Activated T-helper 9 cell treated with anti-CD3 and anti-CD28 coated beads, Interleukin-2, amount 50 U/mL, for 16 hours (primary cell): ENCODE data around the gene ARAP2.

ENCODE experiments used
- DNase-seq: peaks from one replicate; pipeline ENCODE4 v3.0.0-alpha.2; 2020; ENCODE audit warnings: low read depth

The ARAP2 gene

DNA sequence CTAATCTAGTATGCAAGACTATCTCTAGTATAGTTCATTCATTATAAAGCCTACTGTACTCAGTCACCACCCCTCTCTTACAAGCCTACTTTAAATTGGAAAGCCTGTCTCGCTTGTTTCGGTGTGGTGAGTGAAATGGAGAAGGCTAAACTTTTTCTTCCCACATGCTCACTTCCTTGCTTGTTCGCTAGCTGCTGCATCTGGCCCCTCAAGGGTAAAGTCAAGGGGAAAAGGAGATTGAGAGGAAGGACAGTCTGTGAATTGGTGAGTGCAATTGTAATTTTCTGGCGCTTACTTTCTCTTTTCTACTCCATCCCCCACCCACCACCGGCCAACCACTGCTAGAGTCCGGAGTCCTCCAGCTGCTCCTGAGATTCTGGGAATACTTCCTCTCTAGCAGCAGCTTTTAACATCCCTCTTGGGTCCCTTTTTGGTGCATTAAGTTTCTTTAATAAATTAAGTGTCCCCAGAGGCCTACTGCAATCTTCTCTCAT is 12.1 kb upstream of the ARAP2 start:
- DNase-seq = no peak

- peak; percentile 15 for DNase-seq
Observed at GRCh38 chr4:36255577-36255976, 11.3 kb upstream of the ARAP2 start.

DNA sequence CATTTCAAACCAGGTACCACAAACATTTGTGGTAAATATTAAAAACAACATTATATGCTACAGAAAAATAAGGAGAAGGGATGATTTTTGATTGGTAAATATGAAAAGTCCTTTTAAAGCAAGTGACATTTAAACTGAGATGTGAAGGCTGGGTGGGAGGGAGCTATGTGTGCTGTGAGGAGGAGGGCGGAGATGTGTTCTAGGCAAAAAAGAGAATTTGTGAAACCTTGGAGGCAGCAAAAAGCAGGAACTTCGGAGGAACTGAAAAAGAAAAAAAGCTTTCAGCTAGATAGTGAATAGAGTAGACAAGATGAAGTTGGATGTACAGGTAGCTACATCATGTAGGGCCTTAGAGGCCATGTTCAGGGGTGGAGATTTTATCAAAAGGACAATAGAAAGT is 10.1 kb upstream of the ARAP2 start:
- DNase-seq = no peak

GRCh38 chr4:36251983-36252382 is 7.7 kb upstream of the ARAP2 start:
- no peak for DNase-seq

DNA sequence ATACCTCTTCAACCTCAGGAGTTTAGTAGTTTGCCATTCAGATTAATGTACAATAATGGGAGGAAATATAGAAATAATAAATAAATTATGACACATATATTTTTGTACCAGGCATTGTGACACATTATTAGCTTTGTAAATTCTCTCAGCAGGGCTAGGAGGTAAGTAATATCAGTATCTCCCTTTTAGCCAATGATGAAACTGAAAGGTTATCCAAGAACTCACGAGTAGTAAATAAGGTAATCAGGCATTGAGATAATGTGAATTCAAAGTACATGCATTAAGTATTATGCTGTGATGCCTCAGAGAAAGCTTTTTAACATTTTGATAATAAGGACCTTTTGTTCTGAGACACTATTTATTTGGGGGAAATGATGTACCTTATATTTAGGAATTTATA is 5.3 kb upstream of the ARAP2 start:
- DNase-seq = no peak

GRCh38 chr4:36243355-36244256 is 708 bp downstream of the ARAP2 start:
- peak; percentile 45 for DNase-seq

GRCh38 chr4:36242629-36243354 is 1.5 kb downstream of the ARAP2 start:
- DNase-seq = no peak

GRCh38 chr4:36241771-36242170 is 2.5 kb downstream of the ARAP2 start:
- DNase-seq = no peak

- DNase-seq = no peak
Observed at GRCh38 chr4:36237366-36238313, 6.7 kb downstream of the ARAP2 start.

GRCh38 chr4:36236159-36236558 is 8.2 kb downstream of the ARAP2 start:
- no peak for DNase-seq

- DNase-seq = no peak
Observed at GRCh38 chr4:36235306-36235705, 9.0 kb downstream of the ARAP2 start.

GRCh38 chr4:36233567-36234266 is 10.6 kb downstream of the ARAP2 start:
- no peak for DNase-seq

GRCh38 chr4:36230534-36230933 is 13.8 kb downstream of the ARAP2 start:
- no peak for DNase-seq

GRCh38 chr4:36227913-36228312 is 16.4 kb downstream of the ARAP2 start:
- DNase-seq = no peak

DNA sequence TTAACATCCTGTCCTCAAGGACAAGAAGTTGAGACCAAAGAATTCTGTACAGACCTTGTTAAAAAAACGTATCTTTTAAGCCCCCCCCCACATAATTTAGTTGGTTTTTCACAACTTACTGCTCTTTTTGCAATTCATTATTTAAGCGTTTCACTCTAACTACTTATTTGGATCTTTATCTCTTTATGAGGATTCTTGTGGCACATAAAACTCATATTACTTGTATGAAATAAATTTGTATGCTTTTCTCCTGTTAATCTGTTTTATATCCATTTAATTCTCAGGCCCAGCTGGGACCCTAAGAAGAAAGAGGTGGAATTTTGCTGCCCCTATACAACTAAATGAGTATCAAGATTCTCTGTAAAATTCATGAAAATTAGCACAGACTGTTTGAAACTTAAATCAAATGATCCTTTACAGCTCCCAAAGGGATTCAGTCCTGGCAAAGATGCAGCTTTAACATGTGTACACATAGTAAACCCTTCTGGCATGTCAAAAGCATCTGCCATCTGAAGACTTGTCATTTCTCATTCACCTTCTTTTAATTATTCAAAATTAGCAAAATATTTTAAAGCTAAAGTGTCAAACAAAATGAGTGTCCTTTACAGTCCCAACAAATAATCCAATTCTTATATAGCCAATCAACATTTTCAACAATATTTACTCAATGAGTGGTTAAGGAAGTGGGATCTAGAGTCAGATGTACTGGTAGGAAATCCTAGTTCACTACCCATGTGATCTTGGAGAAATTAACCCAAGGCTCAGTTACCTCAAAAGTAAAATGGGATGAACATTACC is 17.7 kb downstream of the ARAP2 start:
- DNase-seq = no peak

DNA sequence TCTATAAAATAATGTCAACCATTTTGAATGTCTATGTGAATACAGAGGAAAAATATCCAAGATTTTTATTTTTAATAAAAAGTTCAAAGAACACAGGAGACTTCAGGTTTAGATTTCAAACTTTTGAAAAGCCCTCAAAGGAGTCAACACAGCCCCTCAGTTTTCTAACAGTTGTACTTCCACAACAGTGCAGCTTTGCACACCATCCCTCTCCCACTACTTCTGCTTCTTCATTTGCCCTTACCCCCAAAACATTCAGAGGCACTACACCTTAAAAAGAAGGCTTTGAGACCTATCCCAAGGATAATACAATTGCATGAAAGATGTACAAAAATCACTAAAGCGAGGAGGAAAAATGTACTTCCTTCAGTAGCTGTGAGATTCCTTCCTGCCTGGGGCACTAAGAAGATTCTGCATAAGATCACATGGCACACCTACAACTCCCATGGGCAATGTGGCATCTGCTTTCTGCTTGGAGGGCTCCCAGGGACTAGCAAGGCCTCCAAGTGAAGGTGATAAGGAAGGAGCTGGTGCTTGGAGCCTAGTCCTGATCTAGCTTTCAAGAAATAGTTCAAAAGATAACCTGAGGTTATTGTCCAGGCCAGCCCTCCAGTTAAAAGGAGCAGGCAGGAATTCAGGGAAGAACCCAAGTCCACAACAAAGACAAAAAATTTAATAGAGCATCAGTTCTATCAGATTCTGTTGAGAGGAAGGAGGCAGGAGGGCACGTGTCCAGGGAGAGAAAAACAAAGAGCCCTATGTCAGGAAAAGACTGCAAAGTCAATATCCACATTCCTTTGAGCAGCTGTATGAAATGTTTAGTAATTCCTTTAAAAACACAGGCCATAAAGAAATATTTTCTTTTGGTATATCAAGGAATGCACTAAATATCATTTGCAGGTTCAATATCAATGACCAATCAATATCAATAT is 19.1 kb downstream of the ARAP2 start:
- DNase-seq = no peak

GRCh38 chr4:36222702-36223101 is 21.6 kb downstream of the ARAP2 start:
- no peak for DNase-seq

DNA sequence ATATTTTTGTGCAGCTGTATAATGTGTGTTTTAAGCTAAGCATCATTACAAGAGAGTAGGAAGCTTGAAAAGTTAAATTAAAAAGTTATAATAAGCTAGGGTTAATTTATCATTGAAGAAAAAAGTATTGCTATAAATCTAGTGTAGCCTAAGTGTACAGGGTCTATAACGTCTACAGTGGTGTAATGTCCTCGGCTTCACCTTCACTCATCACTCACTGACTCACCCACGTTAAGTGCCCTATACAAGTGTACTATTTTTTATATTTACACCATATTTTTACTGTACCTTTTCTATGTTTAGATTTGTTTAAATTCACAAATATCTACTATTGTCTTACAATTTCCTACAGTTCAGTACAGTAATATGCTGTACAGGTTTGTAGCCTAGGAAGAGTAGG is 23.5 kb downstream of the ARAP2 start:
- DNase-seq = no peak

DNA sequence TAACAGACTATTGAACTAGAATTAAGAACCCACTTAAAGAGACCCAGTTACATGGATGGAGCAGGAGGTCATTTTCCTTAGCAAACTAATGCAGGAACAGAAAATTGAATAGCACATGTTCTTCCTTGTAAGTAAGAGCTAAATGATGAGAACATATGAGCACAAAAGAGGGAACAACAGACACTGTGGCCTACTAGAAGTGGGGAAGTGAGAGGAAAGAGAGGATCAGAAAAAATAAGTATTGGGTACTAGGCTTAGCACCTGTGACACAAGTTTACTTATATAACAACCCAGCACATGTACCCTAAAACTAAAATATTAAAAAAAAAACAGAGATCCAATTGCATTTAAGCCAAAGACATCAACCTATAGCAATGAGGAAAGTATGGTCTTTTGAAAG is 26.2 kb downstream of the ARAP2 start:
- DNase-seq = no peak
